Measurements from ENCODE around the gene FAM72C.
"Not testable (repeated sequence)": the region's sequence is repeated elsewhere in the genome, so short reads cannot be mapped to it uniquely, and the experiment has no call there.

DNA sequence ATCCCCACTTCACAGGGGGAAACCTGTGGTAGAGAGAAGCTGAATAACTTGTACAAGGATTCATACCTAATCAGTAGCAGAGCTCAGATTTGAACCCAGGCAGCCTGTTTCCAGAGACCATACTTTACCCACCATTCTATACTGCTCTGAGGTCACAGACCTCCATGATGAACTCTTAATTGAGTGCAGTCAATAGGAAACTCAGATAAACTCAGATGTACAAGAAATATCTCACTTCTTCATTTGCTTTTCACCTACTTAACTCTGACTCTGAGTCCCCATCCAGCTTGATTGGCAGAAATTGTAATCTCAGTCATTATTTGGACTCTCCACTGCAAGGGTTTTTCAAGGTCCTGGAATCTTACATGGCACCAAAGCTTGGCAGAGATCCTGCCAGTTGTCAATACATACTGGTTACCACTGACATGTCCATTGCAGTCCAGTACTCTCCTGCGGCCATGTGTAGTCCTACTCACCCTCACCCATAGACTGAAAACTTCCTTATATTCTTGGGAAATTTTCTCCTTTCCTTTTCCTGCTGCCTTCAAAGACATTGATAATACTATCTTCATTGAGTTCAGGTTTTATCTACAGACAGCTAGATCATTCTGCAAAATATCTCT is 29.4 kb downstream of the FAM72C start:
- TF ChIP-seq, protein P1, sequence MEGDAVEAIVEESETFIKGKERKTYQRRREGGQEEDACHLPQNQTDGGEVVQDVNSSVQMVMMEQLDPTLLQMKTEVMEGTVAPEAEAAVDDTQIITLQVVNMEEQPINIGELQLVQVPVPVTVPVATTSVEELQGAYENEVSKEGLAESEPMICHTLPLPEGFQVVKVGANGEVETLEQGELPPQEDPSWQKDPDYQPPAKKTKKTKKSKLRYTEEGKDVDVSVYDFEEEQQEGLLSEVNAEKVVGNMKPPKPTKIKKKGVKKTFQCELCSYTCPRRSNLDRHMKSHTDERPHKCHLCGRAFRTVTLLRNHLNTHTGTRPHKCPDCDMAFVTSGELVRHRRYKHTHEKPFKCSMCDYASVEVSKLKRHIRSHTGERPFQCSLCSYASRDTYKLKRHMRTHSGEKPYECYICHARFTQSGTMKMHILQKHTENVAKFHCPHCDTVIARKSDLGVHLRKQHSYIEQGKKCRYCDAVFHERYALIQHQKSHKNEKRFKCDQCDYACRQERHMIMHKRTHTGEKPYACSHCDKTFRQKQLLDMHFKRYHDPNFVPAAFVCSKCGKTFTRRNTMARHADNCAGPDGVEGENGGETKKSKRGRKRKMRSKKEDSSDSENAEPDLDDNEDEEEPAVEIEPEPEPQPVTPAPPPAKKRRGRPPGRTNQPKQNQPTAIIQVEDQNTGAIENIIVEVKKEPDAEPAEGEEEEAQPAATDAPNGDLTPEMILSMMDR (conservative IDR thresholded peaks at IDR 0.05; ENCODE audit: low read length) = not testable (repeated sequence)
- TF ChIP-seq EZH2phosphoT487 (IDR thresholded peaks at IDR 0.05; ENCODE audit: borderline replicate concordance) = not testable (repeated sequence)

Measured in Loucy (cell line).